HG02852 (cell line): Measurements from ENCODE around the gene RFTN1.

ENCODE experiments used
- ATAC-seq: cut with Tn5 transposase; IDR thresholded peaks from one replicate; pipeline ENCODE4 v1.9.1; 2021; ENCODE audit warnings: mild to moderate bottlenecking, moderate library complexity; ENCODE audit not compliant: unreplicated experiment

Gene RFTN1

GRCh38 chr3:16289144-16289889 lies 224.2 kb downstream of the RFTN1 start:
- no peak for ATAC-seq

- ATAC-seq: no peak
These were observed 224.8 kb downstream of the RFTN1 start for GRCh38 chr3:16288664-16289063.

GRCh38 chr3:16286751-16287543 lies 226.6 kb downstream of the RFTN1 start:
- ATAC-seq: peak; percentile 23

- peak; percentile 89 for ATAC-seq
These were observed 227.3 kb downstream of the RFTN1 start for GRCh38 chr3:16286161-16286560.

GRCh38 chr3:16284633-16285032 lies 228.9 kb downstream of the RFTN1 start:
- no peak for ATAC-seq

- no peak for ATAC-seq
These were observed 232.8 kb downstream of the RFTN1 start for GRCh38 chr3:16280671-16281070.

- ATAC-seq: no peak
These were observed 234.3 kb downstream of the RFTN1 start for GRCh38 chr3:16279010-16279801.

- no peak for ATAC-seq
These were observed 236.0 kb downstream of the RFTN1 start for GRCh38 chr3:16277471-16277870.

GRCh38 chr3:16273867-16274266 lies 239.6 kb downstream of the RFTN1 start:
- no peak for ATAC-seq

- ATAC-seq: no peak
These were observed 240.9 kb downstream of the RFTN1 start for GRCh38 chr3:16272588-16272987.

GRCh38 chr3:16270855-16271254 lies 242.6 kb downstream of the RFTN1 start:
- no peak for ATAC-seq

GRCh38 chr3:16266714-16267113 lies 246.8 kb downstream of the RFTN1 start:
- ATAC-seq: no peak
